ENCODE data around the gene TTC28. TPM values are rescaled to one million over a fixed set of nuclear protein-coding genes. Genes with fewer than 3 reads are reported as not detected.
"Not testable (repeated sequence)": the region's sequence is repeated elsewhere in the genome, so short reads cannot be mapped to it uniquely, and the experiment has no call there.

Gene TTC28
- total and polyA plus RNA-seq, 7 donors = 1.2 to 12.1 (median 3.5) TPM

DNA sequence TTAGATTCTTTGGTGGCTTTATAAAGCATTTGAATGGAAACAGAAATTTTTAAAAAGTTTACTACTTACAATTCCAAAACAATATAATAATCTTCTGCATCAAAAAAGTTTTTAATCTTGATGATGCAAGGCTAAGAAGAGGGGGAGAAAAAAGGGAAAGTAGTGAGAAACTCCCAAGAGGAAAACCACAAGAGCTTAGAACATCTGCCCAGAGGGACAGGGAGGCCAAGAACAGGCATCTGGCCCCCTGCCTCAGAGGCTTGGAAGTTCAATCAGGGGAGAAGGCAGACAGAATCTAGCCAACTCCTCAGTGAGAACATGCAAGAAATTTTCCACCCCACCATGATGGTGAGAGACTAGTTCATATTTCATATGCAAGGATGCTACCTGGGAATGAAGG lies 23.8 kb upstream of the TTC28 start:
- Histone ChIP-seq H3K4me1 (no peaks in the 10 kb centered on the region), H3K27ac (no peak overlapping the region), H3K36me3 (ENCODE audit: insufficient read depth in 1 of 2, low read depth in 1 of 2) (no peaks in the 10 kb centered on the region), H3K27me3 (ENCODE audit: insufficient read depth in 3 of 3, low read length in 2 of 3) (no peaks in the 10 kb centered on the region), H3K9me3 (no peaks in the 10 kb centered on the region), H3K4me3 (no peak overlapping the region)
- DNase-seq (no peak), ATAC-seq (no peak)
- intact Hi-C loops (cut with DNase I) = no loop called here
- TF ChIP-seq, protein P1, sequence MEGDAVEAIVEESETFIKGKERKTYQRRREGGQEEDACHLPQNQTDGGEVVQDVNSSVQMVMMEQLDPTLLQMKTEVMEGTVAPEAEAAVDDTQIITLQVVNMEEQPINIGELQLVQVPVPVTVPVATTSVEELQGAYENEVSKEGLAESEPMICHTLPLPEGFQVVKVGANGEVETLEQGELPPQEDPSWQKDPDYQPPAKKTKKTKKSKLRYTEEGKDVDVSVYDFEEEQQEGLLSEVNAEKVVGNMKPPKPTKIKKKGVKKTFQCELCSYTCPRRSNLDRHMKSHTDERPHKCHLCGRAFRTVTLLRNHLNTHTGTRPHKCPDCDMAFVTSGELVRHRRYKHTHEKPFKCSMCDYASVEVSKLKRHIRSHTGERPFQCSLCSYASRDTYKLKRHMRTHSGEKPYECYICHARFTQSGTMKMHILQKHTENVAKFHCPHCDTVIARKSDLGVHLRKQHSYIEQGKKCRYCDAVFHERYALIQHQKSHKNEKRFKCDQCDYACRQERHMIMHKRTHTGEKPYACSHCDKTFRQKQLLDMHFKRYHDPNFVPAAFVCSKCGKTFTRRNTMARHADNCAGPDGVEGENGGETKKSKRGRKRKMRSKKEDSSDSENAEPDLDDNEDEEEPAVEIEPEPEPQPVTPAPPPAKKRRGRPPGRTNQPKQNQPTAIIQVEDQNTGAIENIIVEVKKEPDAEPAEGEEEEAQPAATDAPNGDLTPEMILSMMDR (IDR thresholded peaks at IDR 0.05) = no peak

DNA sequence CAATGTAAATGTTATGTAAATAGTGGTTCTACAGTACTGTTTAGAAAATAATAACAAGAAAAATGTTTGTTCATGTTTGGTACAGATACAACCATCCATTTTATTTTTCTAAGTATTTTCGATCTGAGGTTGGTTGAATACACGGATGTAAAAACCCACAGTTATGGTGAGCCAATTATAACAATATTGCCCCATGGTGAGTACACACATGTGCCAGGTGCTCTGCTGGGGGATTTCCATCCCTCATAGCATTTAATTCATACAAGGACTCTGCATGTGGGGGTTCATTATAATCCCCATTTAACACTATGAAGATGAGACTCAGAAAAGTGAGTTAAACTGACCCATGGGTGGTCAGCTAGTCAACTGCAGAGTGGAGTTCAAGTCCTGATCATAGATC lies 23.3 kb upstream of the TTC28 start:
- TF ChIP-seq, protein P1 (IDR thresholded peaks at IDR 0.05) = no peak
- Histone ChIP-seq H3K4me3 (no peak overlapping the region), H3K4me1 (no peaks in the 10 kb centered on the region), H3K27me3 (ENCODE audit: insufficient read depth in 3 of 3, low read length in 2 of 3) (no peaks in the 10 kb centered on the region), H3K36me3 (ENCODE audit: insufficient read depth in 1 of 2, low read depth in 1 of 2) (no peaks in the 10 kb centered on the region), H3K9me3 (no peaks in the 10 kb centered on the region), H3K27ac (no peak overlapping the region)
- intact Hi-C loops (cut with DNase I) = no loop called here
- DNase-seq = no peak
- ATAC-seq = no peak
- WGBS, 3 donors = 91 to 97% (median 95%) methylated on average over 2 of the region's 2 CpGs

DNA sequence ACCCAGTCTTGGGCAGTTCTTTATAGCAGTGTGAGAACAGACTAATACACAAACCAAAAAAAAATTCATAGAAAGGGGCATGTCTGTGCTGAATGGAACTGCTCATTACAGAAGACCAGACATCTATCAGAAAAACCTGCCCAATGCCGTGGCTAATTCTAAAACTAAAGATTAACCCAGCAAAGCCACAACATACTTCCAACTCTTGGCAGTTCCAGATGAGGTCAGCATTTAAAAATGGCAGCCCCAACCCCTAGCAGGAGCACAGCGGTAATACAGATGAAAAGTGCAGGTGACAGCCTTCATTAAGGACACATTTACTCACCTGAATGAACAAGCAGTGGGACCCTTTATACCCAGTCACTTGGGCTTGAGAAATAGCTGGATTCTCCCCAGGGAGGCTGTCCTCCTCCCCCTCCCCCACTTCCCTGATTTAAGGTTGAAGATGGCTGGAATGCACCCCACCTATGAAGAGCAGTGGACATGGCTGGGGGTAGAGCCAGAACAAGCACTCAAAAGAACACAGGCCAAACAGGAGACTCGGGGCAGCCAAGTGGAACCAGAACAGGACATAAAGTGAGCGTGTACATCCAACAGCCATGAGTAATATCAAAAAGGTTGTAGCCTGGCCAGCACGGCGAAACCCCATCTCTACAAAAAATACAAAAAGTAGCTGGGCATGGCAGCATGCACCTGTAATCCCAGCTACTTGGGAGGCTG lies 13.6 kb upstream of the TTC28 start:
- H3K4me1 ChIP-seq; H3K36me3 ChIP-seq (ENCODE audit: insufficient read depth in 1 of 2, low read depth in 1 of 2); intact Hi-C loops (cut with DNase I); DNase-seq; H3K27ac ChIP-seq; H3K27me3 ChIP-seq (ENCODE audit: insufficient read depth in 3 of 3, low read length in 2 of 3); H3K9me3 ChIP-seq; ATAC-seq; H3K4me3 ChIP-seq: not testable (repeated sequence)
- WGBS, 3 donors = 88 to 95% (median 94%) methylated on average over 6 of the region's 6 CpGs

DNA sequence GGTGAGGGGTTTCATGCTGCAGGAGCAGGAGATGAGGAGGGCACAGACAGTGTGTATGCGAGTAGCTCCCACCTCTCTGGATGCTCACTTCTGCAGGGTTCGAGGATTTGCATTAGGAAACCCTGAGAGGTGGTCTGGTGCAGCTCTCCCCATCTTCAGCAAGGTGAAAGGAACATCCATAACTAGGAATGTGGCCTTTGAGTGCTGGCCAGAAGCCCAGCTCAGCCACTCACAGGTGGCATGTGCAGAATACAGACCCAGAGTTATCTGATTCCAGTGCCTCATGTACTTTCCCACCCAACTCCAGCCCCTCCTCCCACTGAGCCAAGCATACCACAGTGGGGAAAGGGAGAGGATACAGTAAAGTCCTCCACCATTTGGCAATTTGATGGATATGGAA lies 10.2 kb upstream of the TTC28 start:
- intact Hi-C loops (cut with DNase I); H3K27ac ChIP-seq; H3K4me1 ChIP-seq; H3K36me3 ChIP-seq (ENCODE audit: insufficient read depth in 1 of 2, low read depth in 1 of 2); H3K27me3 ChIP-seq (ENCODE audit: insufficient read depth in 3 of 3, low read length in 2 of 3); DNase-seq; ATAC-seq; H3K4me3 ChIP-seq; H3K9me3 ChIP-seq: not testable (repeated sequence)
- 97 to 98% (median 97%) methylated on average over 2 of the region's 2 CpGs for WGBS, 3 donors

DNA sequence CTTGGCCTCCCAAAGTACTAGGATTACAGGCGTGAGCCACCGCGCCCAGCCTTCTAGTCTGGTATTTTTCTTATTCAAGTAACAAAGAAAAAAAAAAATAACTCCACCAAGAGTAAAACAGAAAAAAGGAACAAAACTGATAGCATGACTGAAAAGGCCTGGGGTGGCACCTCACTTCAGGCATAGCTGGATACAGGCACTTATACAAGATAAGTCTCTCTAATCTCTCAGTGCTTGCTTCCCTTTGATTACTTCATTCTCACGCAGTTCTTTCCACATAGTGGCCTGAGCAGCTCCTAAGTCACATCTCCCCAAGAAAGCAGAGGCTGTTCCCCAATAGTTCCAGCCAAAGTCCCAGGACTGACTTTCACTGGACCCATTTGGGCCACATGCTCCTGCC lies 3.3 kb upstream of the TTC28 start:
- H3K36me3 ChIP-seq (ENCODE audit: insufficient read depth in 1 of 2, low read depth in 1 of 2); DNase-seq; ATAC-seq; H3K4me1 ChIP-seq; intact Hi-C loops (cut with DNase I); H3K4me3 ChIP-seq; H3K27ac ChIP-seq; H3K27me3 ChIP-seq (ENCODE audit: insufficient read depth in 3 of 3, low read length in 2 of 3); H3K9me3 ChIP-seq: not testable (repeated sequence)
- 90 to 92% (median 92%) methylated on average over 4 of the region's 4 CpGs for WGBS, 3 donors

DNA sequence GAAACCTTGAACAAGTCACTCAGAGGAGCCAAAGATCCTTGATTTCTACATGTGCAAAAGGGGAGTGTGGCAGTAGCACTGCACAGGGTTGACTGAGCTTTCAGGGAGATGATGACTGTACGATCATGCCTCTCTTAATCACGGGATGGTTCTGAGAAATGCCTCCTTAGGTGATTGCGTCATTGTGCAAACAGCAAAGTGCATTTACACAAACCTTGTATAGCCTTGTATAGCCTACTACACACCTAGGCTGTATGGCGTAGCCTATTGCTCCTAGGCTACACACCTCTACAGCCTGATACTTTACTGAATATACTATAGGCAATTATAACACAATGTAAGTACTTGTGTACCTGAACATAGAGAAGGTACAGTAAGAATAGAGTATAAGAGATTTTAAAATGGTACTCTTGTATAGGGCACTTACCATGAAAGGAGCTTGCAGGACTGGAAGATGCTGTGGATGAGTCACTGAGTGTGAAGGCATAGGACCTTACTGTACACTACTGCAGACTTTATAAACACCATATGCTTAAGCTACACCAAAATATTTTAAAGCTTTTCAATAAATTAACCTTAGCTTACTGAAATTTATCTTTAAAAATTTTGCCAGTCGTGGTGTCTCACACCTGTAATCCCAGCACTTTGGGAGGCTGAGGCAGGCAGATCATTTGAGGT lies 1.3 kb upstream of the TTC28 start:
- H3K27me3 ChIP-seq (ENCODE audit: insufficient read depth in 3 of 3, low read length in 2 of 3); intact Hi-C loops (cut with DNase I); H3K9me3 ChIP-seq; DNase-seq; H3K27ac ChIP-seq; H3K4me1 ChIP-seq; ATAC-seq; H3K36me3 ChIP-seq (ENCODE audit: insufficient read depth in 1 of 2, low read depth in 1 of 2); H3K4me3 ChIP-seq: not testable (repeated sequence)
- 86 to 91% (median 87%) methylated on average over 4 to 5 of the region's 5 CpGs for WGBS, 3 donors

DNA sequence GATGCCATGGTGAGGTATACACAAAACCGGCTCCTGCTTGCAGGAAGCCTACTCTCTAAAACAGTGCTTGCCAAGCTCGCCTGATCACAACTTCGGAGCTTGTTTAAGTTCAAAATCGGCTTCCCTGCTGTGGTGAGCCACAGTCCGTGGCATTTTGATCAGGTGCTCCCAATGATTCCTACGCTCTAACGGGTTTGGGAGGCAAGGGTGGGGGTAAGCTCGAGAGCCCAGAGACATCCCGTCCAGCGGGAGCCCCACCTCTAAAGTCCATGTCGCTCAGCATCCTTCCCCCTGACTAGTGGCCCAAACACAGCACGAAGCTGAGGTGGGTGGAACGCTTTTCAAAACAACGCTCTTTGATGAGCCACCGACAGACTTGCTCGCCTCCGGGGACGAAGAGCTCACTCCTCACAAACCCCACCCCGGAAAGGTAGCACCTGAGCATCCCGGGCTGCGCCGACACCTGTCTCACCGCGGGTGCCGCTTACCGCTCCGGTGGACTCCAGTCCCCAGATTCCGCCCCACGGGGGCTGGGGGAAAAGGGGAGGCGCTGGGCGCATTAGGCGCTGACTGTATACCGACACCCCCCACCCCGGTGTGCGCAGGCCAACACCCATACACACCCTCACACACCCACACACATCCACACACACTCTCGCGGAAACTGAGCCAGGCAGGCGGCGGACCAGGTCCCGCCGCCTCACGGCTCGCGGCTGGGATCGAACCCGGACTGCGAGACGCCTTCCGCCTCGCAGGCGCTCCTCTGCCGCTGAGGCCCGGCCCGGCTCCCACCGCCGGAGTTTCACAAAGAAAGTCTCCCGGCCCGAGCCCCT lies 646 bp downstream of the TTC28 start:
- H3K27me3 ChIP-seq (ENCODE audit: insufficient read depth in 3 of 3, low read length in 2 of 3); H3K36me3 ChIP-seq (ENCODE audit: insufficient read depth in 1 of 2, low read depth in 1 of 2); H3K9me3 ChIP-seq; intact Hi-C loops (cut with DNase I); H3K4me1 ChIP-seq; ATAC-seq: not testable (repeated sequence)
- peak overlapping the region; percentile 78 for H3K4me3 ChIP-seq
- 9 to 11% (median 10%) methylated on average over 53 to 58 of the region's 58 CpGs for WGBS, 3 donors
- H3K27ac ChIP-seq = peak overlapping the region; percentile 61
- DNase-seq = peak; percentile 26 to 62

DNA sequence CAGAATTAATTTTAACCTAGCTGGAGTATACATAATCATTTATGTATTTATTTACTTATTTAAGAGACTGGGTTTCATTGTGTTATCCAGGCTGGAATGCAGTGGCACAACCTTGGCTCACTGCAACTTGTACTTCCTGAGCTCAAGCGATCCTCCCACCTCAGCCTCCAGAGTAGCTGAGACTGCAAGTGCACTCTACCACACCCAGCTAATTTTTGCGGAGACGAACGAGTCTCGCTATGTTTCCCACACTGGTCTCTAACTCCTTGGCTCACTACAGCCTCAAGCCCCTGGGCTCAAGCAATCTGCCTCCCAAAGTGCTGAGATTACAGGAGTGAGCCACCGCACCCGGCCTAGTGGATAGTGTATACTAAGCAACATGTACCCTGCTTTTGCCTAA lies 1.5 kb downstream of the TTC28 start:
- H3K27me3 ChIP-seq (ENCODE audit: insufficient read depth in 3 of 3, low read length in 2 of 3); H3K4me1 ChIP-seq; ATAC-seq; H3K27ac ChIP-seq; H3K9me3 ChIP-seq; DNase-seq; H3K36me3 ChIP-seq (ENCODE audit: insufficient read depth in 1 of 2, low read depth in 1 of 2); intact Hi-C loops (cut with DNase I): not testable (repeated sequence)
- 61 to 78% (median 74%) methylated on average over 7 of the region's 7 CpGs for WGBS, 3 donors
- peak overlapping the region; percentile 78 for H3K4me3 ChIP-seq

Measured in psoas muscle (tissue), 8 donors.